Measurements from ENCODE around the gene TSPAN6. TPM values are rescaled to one million over a fixed set of nuclear protein-coding genes. Genes with fewer than 3 reads are reported as not detected.
A peak's percentile ranks its signal among the peaks of the same experiment; 100 is the strongest.

TSPAN6 gene
- total RNA-seq, 1 experiment from 2014 or later = 40.2 TPM

DNA sequence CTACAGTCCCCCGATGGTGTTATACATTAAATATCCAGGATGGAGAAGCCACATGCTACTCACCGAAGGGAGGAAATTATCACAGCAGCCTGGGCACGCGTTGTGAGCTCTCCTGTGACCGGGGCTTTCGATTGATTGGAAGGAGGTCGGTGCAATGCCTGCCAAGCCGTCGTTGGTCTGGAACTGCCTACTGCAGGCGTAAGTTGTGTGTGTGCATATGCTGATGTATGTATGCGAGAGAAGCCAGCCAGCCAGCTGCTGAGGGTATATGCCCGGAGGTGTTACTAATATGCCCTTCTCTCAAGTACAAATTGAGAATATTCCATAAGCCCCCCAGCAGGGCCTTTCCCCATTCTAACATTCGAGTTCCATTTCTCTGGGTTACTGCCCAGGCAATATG, 25.6 kb upstream of the TSPAN6 start:
- ChIA-PET CTCF (no interaction called here), POLR2A (ENCODE audit: low non-redundant PET) (no interaction called here)
- no TSS peak for BruUV-seq (replicated peaks)
- Histone ChIP-seq H3K27ac (ENCODE audit: low read depth, low read length, poor library complexity, severe bottlenecking) (no peak overlapping the region), H3K36me3 (ENCODE audit: insufficient read depth, low read length, poor library complexity, severe bottlenecking) (no peaks in the 10 kb centered on the region), H3K27me3 (replicated peaks; ENCODE audit: insufficient read depth, low read depth, low read length, poor library complexity) (no peaks in the 10 kb centered on the region), H3K9me3 (ENCODE audit: low read depth, low read length, poor library complexity, severe bottlenecking) (no peaks in the 10 kb centered on the region), H3K4me1 (ENCODE audit: insufficient read depth, low read length, poor library complexity, severe bottlenecking) (no peaks in the 10 kb centered on the region), H3K4me3 (ENCODE audit: low read depth, low read length, poor library complexity, severe bottlenecking) (no peak overlapping the region)
- TF ChIP-seq EZH2 (IDR thresholded peaks at IDR 0.05; ENCODE audit: borderline replicate concordance, low read depth, low read length, poor library complexity, severe bottlenecking) = no peak
- no peak for DNase-seq (ENCODE audit: low spot score)
- intact Hi-C loops (cut with micrococcal nuclease; ENCODE audit: unreplicated experiment) = no loop called here

DNA sequence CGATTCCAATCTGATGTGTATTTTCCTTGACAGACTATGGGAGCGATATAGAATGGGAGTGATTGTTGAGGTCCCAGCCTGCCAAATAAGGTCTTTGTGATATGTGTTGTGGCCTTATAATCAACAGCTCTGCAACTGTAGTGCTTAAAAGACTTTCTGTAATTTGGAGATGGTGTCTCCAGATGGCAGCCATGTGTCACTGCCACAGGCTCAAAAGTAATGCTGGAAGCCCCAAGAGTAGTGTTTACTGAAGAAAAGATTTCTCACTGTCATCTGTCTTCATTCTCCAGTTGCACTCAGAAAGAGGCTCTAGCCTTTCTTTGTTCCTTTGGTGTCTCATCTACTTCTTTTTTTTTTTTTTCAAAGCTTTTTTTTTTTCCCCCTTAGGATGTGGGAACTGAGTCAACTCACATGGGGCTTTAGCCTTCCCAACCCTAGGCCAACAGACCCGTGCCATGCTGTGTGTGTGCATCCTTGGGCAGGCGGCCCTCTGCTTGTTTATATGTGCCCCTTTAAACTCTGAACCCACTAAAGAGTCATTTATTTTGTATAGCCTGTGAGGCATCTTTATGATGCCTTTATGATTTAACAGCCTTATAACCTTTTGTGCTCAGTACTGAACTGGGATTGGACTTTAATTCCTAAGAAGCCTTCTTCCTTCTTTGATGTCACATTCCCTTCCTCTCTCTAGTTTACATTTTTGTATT, 23.0 kb upstream of the TSPAN6 start:
- Histone ChIP-seq H3K4me1 (ENCODE audit: insufficient read depth, low read length, poor library complexity, severe bottlenecking) (no peaks in the 10 kb centered on the region), H3K9me3 (ENCODE audit: low read depth, low read length, poor library complexity, severe bottlenecking) (no peaks in the 10 kb centered on the region), H3K27me3 (replicated peaks; ENCODE audit: insufficient read depth, low read depth, low read length, poor library complexity) (no peaks in the 10 kb centered on the region), H3K27ac (ENCODE audit: low read depth, low read length, poor library complexity, severe bottlenecking) (no peak overlapping the region), H3K36me3 (ENCODE audit: insufficient read depth, low read length, poor library complexity, severe bottlenecking) (no peaks in the 10 kb centered on the region), H3K4me3 (ENCODE audit: low read depth, low read length, poor library complexity, severe bottlenecking) (no peak overlapping the region)
- intact Hi-C loops (cut with micrococcal nuclease; ENCODE audit: unreplicated experiment) = loop anchor here (10.0 kb wide), 1 partner anchor 55 kb away; no protein-coding TSS in a partner anchor
- BruUV-seq (replicated peaks) = no TSS peak
- ChIA-PET CTCF (no interaction called here), POLR2A (ENCODE audit: low non-redundant PET) (no interaction called here)
- no peak for DNase-seq (ENCODE audit: low spot score)
- TF ChIP-seq, protein P1, sequence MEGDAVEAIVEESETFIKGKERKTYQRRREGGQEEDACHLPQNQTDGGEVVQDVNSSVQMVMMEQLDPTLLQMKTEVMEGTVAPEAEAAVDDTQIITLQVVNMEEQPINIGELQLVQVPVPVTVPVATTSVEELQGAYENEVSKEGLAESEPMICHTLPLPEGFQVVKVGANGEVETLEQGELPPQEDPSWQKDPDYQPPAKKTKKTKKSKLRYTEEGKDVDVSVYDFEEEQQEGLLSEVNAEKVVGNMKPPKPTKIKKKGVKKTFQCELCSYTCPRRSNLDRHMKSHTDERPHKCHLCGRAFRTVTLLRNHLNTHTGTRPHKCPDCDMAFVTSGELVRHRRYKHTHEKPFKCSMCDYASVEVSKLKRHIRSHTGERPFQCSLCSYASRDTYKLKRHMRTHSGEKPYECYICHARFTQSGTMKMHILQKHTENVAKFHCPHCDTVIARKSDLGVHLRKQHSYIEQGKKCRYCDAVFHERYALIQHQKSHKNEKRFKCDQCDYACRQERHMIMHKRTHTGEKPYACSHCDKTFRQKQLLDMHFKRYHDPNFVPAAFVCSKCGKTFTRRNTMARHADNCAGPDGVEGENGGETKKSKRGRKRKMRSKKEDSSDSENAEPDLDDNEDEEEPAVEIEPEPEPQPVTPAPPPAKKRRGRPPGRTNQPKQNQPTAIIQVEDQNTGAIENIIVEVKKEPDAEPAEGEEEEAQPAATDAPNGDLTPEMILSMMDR (conservative IDR thresholded peaks at IDR 0.05; ENCODE audit: low read depth, low read length) = no peak
- no peak for TF ChIP-seq EZH2 (IDR thresholded peaks at IDR 0.05; ENCODE audit: borderline replicate concordance, low read depth, low read length, poor library complexity, severe bottlenecking)

DNA sequence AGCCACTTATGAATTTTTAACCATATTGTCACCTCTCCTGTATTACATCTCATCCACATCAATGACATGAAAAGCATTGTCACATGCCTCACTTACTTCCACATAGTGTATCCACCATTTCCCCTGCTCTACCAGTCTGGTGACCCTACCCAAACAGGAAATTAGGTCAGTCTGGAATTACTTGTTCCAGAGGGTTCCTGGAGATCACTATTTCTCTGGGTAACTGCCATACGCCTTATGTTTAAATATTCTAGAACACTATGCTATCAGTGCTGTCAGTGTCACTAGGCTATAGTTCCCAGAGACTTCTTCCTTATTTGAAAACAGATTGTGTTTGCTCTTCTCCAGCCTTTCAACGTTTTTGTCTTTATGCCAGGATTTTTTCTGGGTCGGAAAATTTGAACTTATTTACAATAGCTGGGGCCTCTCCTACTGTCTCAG, 22.4 kb upstream of the TSPAN6 start:
- no peaks in the 10 kb centered on the region for H3K36me3 ChIP-seq (ENCODE audit: insufficient read depth, low read length, poor library complexity, severe bottlenecking)
- no peak for DNase-seq (ENCODE audit: low spot score)
- POLR2A ChIA-PET (ENCODE audit: low non-redundant PET) = no interaction called here
- CTCF ChIA-PET = no interaction called here
- H3K4me1 ChIP-seq (ENCODE audit: insufficient read depth, low read length, poor library complexity, severe bottlenecking) = no peaks in the 10 kb centered on the region
- H3K27ac ChIP-seq (ENCODE audit: low read depth, low read length, poor library complexity, severe bottlenecking) = no peak overlapping the region
- TF ChIP-seq EZH2 (IDR thresholded peaks at IDR 0.05; ENCODE audit: borderline replicate concordance, low read depth, low read length, poor library complexity, severe bottlenecking) = no peak
- intact Hi-C loops (cut with micrococcal nuclease; ENCODE audit: unreplicated experiment) = loop anchor here (10.0 kb wide), 1 partner anchor 56 kb away; no protein-coding TSS in a partner anchor
- no peak overlapping the region for H3K4me3 ChIP-seq (ENCODE audit: low read depth, low read length, poor library complexity, severe bottlenecking)
- no peaks in the 10 kb centered on the region for H3K27me3 ChIP-seq (replicated peaks; ENCODE audit: insufficient read depth, low read depth, low read length, poor library complexity)
- BruUV-seq (replicated peaks) = no TSS peak
- no peaks in the 10 kb centered on the region for H3K9me3 ChIP-seq (ENCODE audit: low read depth, low read length, poor library complexity, severe bottlenecking)

DNA sequence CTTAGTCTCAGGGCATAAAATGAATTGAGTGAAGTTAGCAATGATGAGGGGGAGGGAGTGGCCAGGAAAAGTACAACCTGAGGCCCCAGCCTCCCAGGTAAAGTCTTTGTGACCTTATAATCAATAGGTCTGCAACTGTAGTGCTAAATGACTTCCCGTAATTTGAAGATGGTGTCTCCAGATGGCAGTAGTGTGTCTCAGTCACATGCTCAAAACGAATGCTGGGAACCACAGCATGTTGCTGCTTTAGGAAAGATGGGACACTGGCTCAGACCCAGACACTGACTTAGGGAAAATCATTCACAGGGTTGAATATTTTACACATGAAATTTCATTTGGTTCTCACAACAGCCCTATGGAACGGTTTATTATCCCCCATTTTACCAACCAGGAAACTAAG, 17.7 kb upstream of the TSPAN6 start:
- CTCF ChIA-PET = no interaction called here

More for the DNA sequence above, 17.7 kb upstream of the TSPAN6 start:
- no peaks in the 10 kb centered on the region for H3K4me1 ChIP-seq (ENCODE audit: insufficient read depth, low read length, poor library complexity, severe bottlenecking)
- H3K36me3 ChIP-seq (ENCODE audit: insufficient read depth, low read length, poor library complexity, severe bottlenecking) = no peaks in the 10 kb centered on the region
- intact Hi-C loops (cut with micrococcal nuclease; ENCODE audit: unreplicated experiment) = loop anchor here (10.0 kb wide), 1 partner anchor 61 kb away; no protein-coding TSS in a partner anchor
- H3K4me3 ChIP-seq (ENCODE audit: low read depth, low read length, poor library complexity, severe bottlenecking) = no peak overlapping the region
- TF ChIP-seq, protein P1 (conservative IDR thresholded peaks at IDR 0.05; ENCODE audit: low read depth, low read length) = peak; percentile 54
- no peak for TF ChIP-seq EZH2 (IDR thresholded peaks at IDR 0.05; ENCODE audit: borderline replicate concordance, low read depth, low read length, poor library complexity, severe bottlenecking)
- POLR2A ChIA-PET (ENCODE audit: low non-redundant PET) = no interaction called here
- no TSS peak for BruUV-seq (replicated peaks)
- H3K9me3 ChIP-seq (ENCODE audit: low read depth, low read length, poor library complexity, severe bottlenecking) = no peaks in the 10 kb centered on the region
- DNase-seq (ENCODE audit: low spot score) = peak; percentile 44
- no peak overlapping the region for H3K27ac ChIP-seq (ENCODE audit: low read depth, low read length, poor library complexity, severe bottlenecking)
- no peaks in the 10 kb centered on the region for H3K27me3 ChIP-seq (replicated peaks; ENCODE audit: insufficient read depth, low read depth, low read length, poor library complexity)

All from A673 (cell line).